Measurements from ENCODE around the gene FKBP6.
"Not testable (repeated sequence)": the region's sequence is repeated elsewhere in the genome, so short reads cannot be mapped to it uniquely, and the experiment has no call there.

GRCh38 chr7:73297706-73298105 is 30.3 kb upstream of the FKBP6 start:
- not testable (repeated sequence) for TF ChIP-seq POLR2A, TAF1, POLR2AphosphoS5, POU2F2, SPI1 (IDR thresholded peaks at IDR 0.05; ENCODE audit: low read depth, low read length)

All from GM12891 (cell line).